ENCODE data around the gene KIF5B. TPM values are rescaled to one million over a fixed set of nuclear protein-coding genes. Genes with fewer than 3 reads are reported as not detected.
"Not testable (repeated sequence)": the region's sequence is repeated elsewhere in the genome, so short reads cannot be mapped to it uniquely, and the experiment has no call there.

Gene KIF5B
- total RNA-seq = 72.1 and 72.4 TPM in 2 replicates

DNA sequence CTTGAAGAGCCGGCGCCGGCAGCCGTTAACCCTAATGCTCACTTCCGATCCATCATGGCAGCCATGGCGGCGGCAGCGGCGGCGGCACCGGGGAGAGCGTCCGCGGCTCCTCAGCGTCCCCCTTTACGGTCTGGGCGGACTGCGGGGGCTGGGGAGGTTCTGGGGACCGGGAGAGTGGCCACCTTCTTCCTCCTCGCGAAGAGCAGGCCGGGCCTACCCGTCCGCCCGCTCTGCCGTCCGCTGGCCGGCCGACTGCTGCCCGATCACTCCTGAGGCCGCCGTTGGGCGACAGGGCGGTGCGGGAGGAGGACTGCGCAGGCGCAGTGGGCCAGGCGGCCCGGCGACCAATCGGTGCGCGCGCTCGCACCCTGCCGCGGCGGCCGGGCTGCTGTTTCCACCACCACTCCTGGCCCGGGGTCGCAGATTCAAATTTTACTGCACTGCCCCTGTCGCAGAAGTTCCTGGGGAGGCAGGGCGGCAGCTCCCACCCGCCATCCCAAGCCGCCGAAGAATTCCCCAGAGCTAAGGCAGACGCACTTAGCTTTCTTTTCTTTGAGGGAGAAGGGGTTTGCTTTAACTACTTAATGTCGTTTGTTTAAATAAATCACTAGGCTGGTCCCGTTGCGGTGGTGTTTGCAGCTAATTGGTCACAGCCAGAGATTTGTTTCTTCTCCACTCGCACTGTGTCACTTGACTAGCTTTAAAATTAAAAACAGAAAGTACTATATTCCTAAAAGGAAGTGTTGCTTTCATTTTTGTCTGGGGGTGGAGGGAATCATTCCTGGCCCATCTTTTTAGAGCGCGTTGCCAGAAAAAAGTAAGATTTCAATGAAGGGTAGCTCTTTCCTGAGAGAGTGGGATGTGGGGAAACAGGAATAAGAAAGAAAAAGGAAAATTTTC lies at the start of gene KIF5B:
Gene KIF5B, minus strand, starts transcription at position 290 of the 900 bp plus-strand sequence. CDS start 452 bp downstream, outside the sequence.
- intact Hi-C loops (cut with micrococcal nuclease) = loop anchor here (1.0 to 10.0 kb wide), 11 partner anchors 93 to 1712 kb away; partner anchors contain the start of genes CCDC7, MAP3K8 and MTPAP

DNA sequence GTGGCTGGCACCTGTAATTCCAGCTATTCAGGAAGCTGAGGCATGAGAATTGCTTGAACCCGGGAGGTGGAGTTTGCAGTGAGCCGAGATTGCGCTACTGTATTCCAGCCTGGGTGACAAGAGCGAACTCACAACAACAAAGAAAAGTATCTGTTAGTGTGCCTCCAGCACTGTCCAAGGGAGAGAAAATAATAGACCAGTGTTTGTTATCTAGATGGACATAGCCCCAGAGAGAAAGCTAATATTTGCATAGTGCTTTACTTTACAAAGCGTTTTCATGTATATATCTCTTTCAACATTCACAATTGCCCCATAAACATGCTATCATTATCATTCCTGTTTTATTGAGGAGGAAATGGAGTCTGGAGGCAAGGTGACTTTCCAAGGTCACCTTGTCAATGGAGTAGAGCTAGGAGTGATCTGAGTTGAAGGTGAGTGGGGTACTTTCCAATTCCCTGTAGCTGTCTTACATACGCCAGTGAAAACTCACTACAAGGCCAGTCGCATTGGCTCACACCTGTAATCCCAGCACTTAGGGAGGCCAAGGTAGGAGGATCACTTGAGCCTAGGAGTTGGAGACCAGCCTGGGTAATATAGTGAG lies 49.7 kb upstream of the KIF5B start:
- intact Hi-C loops (cut with micrococcal nuclease) = no loop called here

DNA sequence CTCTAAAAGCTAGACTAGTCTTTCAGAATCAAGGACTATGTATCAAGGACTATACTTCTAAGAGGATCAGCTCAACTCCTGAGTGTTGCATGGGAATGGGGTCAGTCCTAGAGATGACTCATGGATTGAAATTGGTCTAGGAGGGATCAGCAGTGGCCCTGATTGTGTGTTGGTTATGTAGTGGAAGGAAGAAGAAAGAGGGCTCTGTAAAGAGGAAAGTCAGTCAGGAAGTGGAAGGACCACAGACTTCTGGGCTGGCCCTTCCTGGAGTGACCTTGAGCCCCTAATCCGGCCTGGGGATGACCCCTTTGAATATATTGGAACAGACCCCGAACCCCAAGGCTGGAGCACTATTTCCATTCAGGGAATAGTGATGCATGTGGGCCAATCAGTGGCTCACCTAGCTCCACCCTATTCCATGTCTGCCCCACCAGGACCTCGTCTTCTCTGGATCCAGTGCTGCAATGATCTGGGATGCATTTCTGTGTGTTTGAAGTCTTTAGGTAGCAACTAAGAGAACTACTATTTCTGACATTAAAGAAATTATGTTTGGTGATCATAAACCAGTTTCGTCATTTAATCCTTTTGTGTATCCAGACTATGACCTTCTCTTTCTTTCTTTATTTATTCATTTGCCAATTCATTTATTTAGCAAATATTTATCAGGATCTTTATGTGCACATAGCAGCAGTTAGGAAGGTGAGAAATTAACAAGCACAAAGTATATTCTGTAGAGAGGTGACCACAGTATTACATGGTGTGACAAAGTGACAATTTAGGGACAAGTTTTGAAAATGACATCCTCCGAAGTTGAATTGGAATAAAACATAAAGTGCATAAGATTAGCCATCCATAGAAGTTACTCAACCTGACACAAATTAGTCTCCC lies 48.6 kb upstream of the KIF5B start:
- intact Hi-C loops (cut with micrococcal nuclease) = no loop called here

DNA sequence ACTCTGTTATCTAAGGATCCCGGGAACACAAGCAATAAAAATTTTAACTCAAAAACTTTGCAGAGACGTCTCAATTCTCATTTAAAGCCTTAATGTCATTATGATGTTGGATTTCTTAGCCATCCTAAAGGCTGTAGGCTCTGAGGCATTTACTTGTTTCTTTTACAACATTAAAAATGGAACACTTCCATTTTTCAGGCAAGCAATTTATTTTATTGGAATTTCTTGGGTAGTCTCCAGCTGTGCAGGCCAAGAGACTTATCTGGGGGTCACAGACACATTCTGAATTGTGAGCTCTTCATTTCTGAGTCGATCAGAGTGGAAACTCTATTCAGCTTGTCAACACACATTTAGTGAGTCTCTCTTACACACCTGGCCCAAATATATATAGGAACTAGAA lies 48.0 kb upstream of the KIF5B start:
- intact Hi-C loops (cut with micrococcal nuclease) = no loop called here

DNA sequence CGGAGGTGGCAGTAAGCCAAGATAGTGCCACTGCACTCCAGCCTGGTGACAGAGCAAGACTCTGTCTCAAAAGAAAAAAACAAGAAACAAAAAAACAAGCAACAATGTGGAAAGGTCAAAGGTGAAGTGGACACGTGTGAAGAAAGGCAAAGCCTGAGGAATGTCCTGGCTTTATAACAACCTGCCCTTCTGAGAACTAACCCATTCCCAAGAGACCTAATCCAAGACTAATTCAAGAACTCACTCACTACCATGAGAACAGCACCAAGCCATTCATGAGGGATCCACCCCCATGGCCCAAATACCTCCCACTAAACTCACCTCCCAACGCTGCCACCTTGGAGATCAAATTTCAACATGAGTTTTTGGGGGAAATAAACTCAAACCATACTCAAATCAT lies 47.5 kb upstream of the KIF5B start:
- intact Hi-C loops (cut with micrococcal nuclease) = no loop called here

DNA sequence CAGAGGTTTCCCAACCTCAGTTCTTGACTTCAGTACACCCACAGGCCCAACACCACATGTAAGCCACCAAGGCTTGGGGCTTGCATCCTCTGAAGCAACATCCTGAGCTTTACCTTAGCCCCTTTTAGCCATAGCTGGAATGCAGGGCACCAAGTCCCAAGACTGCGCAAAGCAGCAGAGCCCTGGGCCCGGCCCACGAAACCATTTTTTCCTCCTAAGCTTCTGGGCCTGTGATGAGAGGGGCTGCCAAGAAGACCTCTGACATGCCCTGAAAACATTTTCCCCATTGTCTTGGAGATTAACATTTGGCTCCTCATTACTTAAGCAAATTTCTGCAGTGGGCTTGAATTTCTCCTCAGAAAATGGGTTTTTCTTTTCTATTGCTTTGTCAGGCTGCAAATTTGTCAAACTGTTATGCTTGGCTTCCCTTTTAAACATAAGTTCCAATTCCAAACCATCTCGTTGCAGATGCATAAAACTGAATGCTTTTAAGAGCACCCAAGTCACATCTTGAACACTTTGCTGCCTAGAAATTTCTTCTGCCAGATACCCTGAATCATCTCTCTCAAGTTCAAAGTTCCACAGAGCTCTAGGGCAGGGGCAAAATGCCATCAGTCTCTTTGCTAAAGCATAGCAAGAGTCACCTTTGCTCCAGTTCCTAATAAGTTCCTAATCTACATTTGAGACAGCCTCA lies 42.5 kb upstream of the KIF5B start:
- intact Hi-C loops (cut with micrococcal nuclease) = not testable (repeated sequence)

DNA sequence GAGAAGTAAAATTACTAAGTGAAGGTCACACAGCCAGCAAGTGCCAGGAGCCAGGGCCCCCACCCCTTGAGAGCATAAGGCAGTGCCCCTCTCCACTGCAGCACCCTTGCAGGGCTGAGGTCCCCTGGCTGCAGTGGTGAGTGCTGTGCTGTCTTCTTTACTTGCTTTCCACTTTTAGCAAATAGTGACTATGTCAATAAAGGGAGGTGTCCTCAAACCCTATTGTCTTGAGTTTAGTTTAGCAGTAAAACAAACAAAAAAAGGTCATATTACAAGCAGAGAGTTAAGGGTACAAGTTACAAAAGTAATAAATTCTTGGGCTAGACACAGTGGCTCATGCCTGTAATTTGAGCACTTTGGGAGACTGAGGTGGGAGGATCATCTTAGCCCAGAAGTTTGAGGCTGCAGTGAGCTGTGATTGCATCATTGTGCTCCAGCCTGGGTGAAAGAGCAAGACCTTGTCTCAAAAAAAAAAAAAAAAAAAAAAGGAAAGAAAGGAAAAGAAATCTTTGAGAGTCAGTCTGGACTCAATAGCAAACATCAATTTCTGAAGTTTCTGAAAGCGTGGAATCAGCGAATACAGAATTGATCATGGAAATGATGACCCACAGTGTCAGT lies 39.0 kb upstream of the KIF5B start:
- intact Hi-C loops (cut with micrococcal nuclease) = no loop called here

DNA sequence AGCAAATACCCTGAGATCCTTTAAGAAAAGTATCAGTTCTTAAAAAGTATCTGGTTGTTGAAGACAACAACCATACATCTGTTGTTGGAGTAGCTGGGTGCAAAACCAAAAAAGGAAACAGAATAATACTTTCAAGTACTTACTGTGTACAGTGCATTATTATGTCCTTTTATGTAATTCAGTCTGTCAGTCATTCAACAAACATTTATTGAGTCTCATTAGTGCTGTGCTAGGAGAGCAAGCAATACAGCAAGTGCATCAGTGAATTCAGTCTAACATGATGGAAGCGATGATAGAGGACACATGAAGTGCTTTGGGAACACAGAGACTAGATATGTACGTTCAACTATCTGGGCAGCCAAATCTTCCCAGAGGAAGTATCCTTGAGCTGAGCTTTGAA lies 37.4 kb upstream of the KIF5B start:
- intact Hi-C loops (cut with micrococcal nuclease) = no loop called here

DNA sequence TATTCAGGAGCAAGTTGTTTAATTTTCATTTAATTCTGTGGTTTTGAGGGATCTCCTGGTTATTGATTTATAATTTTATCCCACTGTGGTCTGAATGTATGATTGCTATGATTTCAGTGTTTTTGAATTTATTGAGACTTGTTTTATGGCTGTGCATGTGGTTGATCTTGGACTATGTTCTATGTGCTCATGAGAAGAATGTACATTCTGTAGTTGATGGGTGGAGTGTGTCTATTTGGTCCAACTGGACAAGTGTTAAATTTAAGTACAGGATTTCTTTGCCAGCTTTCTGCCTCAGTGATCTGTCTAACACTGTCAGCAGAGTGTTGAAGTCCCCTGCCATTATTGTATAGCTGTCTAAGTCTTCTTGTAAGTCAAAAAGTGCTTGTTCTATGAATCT lies 34.8 kb upstream of the KIF5B start:
- intact Hi-C loops (cut with micrococcal nuclease) = no loop called here

DNA sequence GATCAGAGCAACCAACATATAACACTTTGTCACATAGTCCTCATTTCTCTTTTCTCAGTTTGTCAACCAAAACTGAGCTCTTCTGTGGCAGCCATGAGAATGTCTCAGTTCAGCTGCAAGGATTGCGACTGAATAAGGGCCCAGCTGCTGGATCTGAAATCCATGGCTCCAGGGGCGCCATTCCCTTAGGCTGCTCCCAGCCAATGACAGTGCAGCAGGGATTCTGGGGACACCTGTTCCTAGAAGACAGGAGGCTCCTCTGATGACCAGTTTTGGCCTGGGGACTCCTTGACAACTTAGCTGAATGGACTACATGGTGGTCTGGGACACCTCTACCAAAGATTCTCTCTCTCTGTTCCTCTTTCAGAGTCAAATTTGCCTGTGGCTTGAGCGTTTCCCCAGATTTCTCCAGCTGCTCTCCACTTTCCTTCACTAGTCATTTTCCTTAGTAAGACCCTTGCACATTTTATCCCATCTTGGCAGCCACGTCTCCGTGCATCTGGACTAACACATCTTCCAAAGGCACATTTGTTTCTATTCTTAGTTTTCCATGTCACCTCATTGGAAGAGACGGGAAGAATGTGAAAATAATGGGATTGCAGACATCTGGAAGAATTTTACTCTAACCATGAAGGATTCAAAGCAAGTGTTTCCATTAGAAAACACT lies 28.1 kb upstream of the KIF5B start:
- intact Hi-C loops (cut with micrococcal nuclease) = no loop called here

DNA sequence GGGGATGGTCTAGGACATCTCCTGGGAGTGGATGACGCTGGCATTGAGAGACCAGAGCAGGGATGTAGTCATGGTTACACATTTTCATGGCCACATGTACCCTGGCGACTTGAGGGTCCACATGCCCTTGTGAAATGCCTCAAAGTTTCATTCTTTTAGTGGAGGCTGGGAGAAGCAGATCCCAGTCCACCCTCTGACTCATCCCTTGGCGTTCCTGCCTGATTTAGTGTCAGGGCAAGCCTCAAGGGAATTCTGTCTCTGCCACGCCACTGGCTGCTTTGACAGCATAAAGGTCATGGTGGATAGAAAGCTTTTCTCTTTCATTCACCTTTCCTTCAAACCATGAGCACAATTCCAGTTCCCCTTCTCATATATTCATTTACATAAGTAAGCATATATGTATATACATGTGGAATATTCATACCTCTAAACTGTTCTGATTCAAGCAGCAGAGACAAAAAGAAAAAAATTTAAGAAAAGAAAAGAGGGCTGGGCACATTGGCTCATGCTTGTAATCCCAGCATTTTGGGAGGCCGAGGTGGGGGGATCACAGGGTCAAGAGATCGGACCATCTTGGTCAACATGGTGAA lies 21.8 kb upstream of the KIF5B start:
- intact Hi-C loops (cut with micrococcal nuclease) = no loop called here

DNA sequence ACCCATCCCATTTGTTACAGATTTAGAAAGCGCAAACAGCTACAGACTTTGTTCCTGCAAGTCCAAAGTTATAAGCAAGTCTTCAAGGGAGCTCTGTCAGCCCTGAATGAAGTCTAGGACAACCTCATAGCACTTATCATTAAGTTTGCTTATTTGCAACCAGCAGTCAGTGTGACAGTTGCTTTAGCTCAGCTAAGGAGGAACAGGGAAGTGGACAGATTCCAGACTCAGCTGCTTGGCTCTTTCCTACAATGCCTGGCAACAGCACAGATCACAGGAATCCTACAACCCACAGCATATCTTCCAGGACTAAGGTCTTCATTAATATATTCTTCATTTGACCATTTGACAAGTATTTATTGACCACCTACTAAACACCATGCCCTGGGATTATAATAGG lies 17.4 kb upstream of the KIF5B start:
- intact Hi-C loops (cut with micrococcal nuclease) = no loop called here

DNA sequence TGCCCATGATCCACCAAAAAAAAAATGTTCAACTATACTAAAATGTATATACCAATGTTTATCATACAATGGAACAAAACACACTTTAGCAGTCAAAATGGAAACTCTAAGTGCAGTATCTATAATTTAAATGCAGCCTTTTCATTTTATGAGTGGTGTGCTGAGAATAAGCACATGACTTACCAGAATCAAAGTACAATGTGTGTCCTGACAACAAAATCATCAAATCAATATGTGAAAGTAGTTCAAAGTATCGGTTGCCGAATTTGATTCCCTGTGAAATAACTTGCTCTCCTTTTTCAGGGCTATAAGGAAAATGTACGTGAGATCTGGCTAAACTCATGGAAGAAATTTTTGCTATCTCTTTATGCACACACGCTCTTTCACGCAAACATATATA lies 16.9 kb upstream of the KIF5B start:
- intact Hi-C loops (cut with micrococcal nuclease) = no loop called here

DNA sequence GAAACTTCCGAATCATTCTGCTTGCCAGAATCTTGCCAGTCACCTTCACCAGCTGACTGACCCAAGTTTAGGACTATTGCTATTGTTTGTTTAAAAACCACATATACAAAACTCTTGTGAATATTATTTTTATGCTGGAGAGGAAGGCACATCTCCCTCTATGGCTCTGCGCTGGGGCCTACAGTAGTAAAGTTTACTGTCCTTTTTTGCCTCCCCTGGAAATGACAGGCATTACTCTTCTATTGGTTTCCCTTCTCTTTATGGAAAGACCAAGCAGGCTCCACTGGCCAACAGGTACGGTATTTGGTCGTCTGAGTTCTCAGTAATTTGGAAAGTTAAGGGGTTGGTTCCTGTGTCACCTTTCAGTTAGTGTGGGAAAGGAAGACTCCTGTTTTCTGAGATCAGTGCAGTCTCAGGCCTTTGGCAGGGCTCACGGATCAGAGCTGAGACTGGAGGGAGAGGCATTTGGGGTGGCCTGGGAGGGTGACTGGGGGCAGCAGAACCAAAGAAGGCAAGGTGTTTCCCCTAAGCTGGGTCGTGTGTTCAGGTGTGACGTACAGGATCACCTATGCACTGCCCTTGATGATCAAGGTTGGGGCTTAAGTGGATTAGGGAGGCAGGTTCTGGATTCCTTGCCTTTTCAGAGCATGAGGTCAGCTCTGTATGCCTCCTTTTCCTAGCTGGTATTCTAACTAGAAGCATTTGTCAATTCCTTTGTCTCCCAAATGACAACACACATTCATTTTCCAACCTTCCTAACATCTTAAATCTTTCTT lies 16.0 kb upstream of the KIF5B start:
- intact Hi-C loops (cut with micrococcal nuclease) = no loop called here

DNA sequence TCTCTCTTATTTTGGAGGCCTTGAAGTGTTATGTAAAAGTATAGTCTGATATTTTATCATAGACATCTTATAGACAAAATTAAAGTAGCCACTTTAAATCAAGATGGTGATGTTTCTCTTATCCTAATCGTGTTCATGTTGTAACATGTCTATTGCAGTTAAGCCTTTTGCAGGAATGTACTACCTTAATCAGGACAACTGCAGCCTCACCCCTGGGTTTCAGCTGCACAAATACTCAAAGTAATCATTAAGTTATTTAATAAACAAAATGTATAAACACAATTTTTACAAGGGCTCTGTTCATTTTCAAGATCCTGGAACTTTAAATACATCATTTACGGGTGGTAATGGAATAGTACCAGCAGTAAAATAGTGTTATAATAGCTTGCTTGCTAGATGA lies 14.4 kb upstream of the KIF5B start:
- intact Hi-C loops (cut with micrococcal nuclease) = no loop called here

DNA sequence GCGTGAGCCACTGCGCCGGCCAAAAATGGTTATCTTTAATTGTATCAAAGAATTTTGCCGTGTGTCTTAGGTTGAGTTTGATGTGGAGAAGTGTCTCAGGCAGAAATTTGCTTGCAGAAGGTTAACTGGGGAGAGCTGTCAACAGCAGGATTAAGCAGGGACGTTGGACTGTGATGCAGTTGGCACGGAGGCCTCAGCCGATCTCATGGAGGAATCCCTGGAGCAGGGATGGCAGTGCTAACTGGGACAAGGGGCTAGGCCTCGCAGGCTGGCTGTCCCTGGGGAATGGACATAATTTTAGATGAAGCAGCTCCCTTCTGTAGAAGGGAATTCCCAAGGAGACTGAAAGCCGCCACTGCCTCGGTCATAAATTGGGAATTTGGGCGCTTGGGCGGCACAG lies 12.3 kb upstream of the KIF5B start:
- intact Hi-C loops (cut with micrococcal nuclease) = no loop called here

DNA sequence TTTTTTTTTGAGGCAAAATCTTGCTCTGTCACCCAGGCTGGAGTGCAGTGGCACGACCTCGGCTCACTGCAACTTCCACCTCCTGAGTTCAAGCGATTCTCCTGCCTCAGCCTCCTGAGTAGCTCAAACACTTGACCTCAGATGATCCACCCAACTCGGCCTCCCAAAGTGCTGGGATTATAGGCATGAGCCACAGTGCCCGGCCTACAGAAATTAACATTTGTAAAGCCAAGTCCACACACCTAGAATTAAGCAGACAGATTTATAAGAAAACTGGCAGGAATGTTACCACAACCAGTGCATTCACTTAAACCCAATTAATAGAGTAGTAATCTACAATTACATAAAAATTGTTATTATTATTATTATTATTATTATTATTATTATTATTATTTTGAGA lies 11.7 kb upstream of the KIF5B start:
- intact Hi-C loops (cut with micrococcal nuclease) = not testable (repeated sequence)

DNA sequence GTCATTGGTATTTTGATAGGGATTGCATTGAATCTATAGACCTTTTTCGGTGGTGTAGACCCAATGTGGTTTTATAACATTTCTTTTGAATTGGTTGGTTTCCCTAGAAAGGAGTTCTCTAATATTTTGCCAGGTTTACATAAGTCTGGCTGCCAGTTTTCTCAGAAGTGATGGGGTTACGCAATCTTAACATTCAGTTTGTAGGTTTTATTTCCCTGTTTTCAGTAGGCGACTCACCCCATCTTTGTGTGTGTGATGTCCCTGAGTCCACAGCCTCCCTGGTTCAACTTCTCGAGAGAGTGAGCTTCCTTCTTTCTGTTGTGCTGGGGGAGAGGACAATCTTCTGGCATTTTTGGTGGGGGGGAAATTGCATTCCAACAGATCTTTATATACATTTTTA lies 9.6 kb upstream of the KIF5B start:
- intact Hi-C loops (cut with micrococcal nuclease) = no loop called here

DNA sequence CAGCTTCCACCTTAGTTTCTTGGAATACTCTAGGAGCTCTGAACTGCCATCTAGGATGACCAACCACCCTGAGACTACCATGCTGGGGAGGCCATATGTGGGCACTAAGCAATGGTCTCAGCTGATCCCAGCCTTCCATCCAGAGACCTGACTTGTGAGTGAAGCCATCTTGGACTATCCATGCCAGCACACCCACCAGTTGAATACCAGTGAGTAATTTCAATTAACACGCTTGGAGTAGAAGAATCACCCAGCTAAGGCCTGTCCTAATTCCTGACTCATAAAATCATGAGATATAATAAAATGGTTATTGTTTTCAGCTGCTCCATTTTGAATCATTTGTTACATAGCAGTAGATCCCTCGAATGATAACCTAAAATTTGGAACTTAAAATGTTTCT lies 5.2 kb upstream of the KIF5B start:
- intact Hi-C loops (cut with micrococcal nuclease) = no loop called here
